SK-MEL-5 (cell line): ENCODE results near the gene CNEP1R1. TPM values are rescaled to one million over a fixed set of nuclear protein-coding genes. Genes with fewer than 3 reads are reported as not detected.

Experiments
- DNase-seq: peaks from one replicate; pipeline ENCODE4 v3.0.0-alpha.2; 2016; ENCODE audit warnings: low read depth, low spot score
- in situ Hi-C: cut with HindIII; loops from 2 replicates; pipeline ENCODE4 v1.10.0; 2016; ENCODE audit warnings: low sequenced_read_pairs, high pct_unique_total_duplicates, low pct_unique_long_range_greater_than_20kb
- total RNA-seq: library from RNA; depleted of rRNA; stranded (reverse); fragments of >200 nt; shearing (Covaris generic); gene quantifications from 2 replicates; pipeline ENCODE4 v1.2.3, GENCODE V29; 2014

The CNEP1R1 gene
- total RNA-seq, 1 experiment from 2014 or later, result 25.2 TPM

DNA sequence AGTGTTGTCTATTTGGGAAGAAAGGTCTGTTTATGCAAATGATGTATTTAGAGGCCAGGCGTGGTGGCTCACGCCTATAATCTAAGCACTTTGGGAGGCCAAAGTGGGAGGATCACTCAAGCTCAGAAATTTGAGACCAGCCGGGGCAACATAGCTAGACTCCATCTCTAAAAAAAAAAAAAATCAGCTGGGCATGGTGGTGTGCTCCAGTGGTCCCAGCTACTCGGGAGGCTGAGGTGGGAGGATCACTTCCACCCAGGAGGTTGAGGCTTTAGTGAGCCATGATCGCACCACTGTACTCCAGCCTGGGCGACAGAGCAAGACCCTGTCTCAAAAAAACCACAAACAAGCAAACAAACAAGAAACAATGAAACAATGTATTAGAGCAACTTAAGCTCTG is 21.8 kb downstream of the CNEP1R1 start:
- in situ Hi-C loops, result no loop called here
- DNase-seq, result no peak

- DNase-seq, result no peak
- in situ Hi-C loops, result no loop called here
These were observed 22.8 kb downstream of the CNEP1R1 start for GRCh38 chr16:50047864-50048263.

GRCh38 chr16:50050802-50051201 is 25.8 kb downstream of the CNEP1R1 start:
- in situ Hi-C loops, result no loop called here
- DNase-seq, result no peak

DNA sequence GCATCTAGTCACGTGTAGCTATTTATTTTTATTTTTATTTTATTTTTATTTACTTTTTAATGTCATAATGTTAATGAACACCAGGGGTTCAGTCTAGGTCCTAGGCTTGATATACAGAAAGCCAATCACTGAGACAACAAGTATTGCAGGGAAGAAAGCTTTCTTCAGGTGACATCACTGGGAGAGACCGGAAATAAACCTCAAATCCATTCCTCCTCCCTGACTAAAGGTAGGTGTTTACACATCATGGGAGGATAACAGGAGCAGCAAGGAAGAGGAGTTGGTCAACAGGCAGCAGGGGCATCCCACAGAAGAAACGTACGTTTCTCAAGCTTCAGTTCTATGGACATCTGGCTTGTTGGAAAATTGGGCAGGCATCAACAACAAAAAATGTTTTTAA is 31.2 kb downstream of the CNEP1R1 start:
- in situ Hi-C loops, result no loop called here
- no peak for DNase-seq

- no peak for DNase-seq
- in situ Hi-C loops, result no loop called here
These were observed 33.2 kb downstream of the CNEP1R1 start for GRCh38 chr16:50058091-50058771.

DNA sequence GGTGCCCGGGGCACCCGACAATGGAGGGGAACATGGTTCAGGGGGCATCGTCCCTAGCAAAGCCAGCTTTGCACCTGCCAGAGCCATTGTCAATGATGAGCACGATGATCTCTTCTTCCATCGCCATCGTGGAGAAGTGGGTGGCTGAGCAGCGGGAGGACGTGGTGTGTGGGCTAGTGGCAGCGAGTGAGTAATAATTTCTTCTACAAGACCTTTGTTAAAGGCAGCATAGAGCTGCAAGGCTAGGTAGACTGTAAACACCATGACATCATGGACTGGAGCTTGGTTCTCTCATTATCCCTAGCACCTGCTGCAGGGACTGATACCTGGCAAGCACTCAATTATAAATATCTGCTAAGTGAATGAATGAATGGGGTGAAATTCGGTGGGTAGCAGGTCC is 34.1 kb downstream of the CNEP1R1 start:
- in situ Hi-C loops, result no loop called here
- DNase-seq, result no peak

GRCh38 chr16:50059669-50060068 is 34.6 kb downstream of the CNEP1R1 start:
- in situ Hi-C loops, result no loop called here

DNA sequence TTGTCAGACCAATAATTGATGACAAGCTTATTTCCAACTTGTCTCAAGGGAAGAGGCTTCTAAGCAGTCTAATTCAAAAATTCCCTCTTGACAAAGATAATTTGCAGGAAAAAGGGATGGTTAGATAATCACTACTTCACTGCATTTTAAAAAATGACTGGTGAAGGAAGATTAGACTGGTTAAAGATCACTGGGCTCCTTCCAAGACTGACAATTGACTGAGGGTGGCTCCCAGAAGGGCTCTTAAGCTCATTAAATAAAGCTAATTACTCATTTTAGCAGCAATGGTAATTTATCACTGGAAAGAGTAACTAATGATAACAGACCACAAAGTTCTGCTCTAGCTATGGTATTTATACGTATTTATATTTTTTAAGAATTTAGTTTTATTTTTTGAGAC is 36.3 kb downstream of the CNEP1R1 start:
- in situ Hi-C loops, result no loop called here
- DNase-seq, result no peak

More at GRCh38 chr16:50059669-50060068, 34.6 kb downstream of the CNEP1R1 start:
- no peak for DNase-seq

GRCh38 chr16:50065241-50065623 is 40.2 kb downstream of the CNEP1R1 start:
- no peak for DNase-seq
- in situ Hi-C loops, result no loop called here

DNA sequence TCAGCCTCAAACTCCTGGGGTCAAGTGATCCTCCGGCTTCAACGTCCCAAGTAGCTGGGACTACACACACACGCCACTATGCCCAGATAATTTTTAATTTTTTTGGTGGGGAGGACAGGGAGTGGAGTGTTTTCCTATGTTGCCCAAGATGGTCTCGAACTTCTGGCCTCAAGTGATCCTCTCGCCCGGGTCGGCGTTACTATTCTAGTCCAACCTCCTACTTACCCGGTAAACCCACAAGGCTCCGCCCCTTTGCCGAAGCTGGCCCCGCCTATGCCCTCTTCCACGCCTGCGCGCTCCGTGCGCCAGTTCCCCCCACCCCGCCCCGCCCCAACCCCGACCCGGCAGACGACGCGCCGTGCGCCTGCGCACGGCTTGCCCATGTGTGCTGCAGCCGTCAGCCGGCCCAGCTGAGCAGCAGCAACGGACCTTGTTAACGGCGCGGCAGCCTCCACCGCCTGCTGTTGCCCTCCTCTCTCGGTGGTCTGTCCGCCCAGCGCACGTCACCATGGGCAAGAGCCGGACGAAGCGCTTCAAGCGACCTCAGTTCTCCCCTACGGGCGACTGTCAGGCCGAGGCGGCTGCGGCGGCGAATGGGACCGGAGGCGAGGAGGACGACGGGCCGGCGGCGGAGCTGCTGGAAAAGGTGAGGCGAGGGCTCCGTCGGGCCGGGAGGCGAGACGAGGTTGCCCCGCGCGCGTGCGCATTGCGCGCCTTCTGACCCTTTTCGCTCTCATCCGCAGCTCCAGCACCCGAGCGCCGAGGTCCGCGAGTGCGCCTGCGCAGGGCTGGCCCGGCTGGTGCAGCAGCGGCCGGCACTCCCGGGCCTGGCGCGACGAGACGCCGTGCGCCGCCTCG is 40.8 kb downstream of the CNEP1R1 start, which contains the start of gene HEATR3:
TSS of gene HEATR3 (plus strand) at position 347 of the 858 bp plus-strand sequence. CDS start at position 509, 162 bp downstream.
- in situ Hi-C loops, result no loop called here
- DNase-seq, result peak; percentile 88

DNA sequence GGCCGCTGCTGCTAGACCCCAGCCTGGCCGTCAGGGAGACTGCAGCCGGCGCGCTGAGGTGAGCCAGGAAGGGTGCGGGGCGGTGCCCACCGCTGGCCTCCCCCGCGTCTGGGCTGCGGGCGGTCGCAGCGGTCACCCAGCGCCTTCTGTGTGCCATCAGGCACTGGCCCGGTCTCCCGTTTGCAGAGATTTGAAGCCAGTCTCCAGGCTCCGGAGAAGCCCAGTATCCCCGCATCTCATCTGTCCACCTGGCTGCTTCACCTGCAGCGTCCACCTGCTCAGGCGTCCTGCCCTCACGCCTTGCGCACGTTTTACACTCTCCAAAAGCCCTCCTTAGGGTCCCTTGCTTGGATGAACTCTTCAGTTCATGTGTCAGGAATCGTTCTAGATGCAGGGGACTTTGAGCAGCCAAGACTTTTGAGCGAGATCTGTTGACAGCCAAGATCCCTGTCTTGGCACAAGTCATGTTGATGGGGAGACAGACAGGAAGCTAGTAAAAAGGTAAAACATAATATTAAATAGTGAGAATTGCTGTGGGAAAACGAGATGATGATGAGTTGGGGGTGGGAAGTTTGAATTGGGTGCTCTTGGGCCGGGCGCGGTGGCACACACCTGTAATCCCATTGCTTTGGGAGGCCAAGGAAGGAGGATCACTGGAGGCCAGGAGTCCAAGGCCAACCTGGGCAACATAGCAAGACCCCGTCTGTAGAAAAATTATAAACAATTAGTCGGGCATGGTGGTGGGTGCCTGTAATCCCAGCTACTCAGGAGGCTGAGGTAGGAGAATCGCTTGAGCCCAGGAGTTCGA is 41.7 kb downstream of the CNEP1R1 start:
- in situ Hi-C loops, result no loop called here
- no peak for DNase-seq

DNA sequence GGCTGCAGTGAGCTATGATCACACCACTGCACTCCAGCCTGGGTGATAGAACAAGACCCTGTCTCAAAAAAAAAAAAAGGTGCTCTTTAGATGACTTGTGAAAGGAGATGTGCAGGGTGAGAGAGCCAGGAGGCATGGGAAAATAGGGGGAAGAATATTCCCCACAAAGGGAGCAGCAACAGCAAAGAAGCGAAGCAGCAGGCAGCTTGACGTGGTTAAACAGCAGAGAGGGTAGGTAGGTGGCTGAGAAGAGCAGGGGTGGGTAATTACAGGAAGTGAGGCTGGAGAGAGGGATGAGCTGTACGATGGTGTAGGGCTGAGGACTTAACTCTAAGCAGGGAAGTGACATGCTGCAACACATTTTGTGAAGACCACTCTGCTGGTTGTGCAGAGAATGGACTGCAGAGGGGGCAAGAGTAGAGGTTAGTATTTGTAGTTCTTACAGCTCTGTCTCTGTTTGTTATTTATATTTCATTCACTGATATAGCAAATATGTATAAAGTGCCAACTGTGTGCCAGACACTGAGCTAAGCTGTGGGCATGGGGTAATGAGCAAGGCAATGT is 42.3 kb downstream of the CNEP1R1 start:
- peak; percentile 41 for DNase-seq
- in situ Hi-C loops, result no loop called here

GRCh38 chr16:50068550-50068949 is 43.5 kb downstream of the CNEP1R1 start:
- in situ Hi-C loops, result no loop called here
- no peak for DNase-seq

- in situ Hi-C loops, result no loop called here
- DNase-seq, result no peak
These were observed 44.0 kb downstream of the CNEP1R1 start for GRCh38 chr16:50069060-50069459.

DNA sequence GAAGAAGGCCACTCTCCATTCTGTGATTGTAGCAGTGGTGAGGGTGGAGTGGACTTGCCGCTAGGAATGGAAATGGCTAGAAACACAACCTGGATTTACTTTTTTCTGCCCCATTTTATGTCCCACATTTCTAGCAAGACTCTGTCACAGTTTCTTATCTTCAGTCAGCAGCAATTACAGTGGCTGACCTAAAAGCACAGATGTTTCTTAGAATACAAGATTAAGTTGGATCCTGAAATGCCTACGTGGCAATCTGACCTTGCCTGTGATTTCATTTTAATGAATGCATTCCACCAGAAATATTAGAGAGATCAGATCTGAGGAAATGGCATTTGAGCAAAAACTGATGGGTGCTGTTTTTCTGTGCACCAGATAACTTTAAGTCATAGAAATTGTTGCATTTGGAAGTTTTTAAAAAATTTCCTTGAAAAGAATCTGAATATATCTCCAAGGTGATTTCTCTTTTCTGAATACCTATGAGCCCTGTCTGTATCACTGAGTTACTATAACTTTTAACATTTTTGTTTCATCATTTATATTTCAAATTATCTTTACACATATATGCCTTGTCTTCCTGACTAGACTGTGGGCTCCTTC is 46.1 kb downstream of the CNEP1R1 start:
- DNase-seq, result no peak
- in situ Hi-C loops, result no loop called here

- in situ Hi-C loops, result no loop called here
- DNase-seq, result no peak
These were observed 47.7 kb downstream of the CNEP1R1 start for GRCh38 chr16:50072730-50073129.

DNA sequence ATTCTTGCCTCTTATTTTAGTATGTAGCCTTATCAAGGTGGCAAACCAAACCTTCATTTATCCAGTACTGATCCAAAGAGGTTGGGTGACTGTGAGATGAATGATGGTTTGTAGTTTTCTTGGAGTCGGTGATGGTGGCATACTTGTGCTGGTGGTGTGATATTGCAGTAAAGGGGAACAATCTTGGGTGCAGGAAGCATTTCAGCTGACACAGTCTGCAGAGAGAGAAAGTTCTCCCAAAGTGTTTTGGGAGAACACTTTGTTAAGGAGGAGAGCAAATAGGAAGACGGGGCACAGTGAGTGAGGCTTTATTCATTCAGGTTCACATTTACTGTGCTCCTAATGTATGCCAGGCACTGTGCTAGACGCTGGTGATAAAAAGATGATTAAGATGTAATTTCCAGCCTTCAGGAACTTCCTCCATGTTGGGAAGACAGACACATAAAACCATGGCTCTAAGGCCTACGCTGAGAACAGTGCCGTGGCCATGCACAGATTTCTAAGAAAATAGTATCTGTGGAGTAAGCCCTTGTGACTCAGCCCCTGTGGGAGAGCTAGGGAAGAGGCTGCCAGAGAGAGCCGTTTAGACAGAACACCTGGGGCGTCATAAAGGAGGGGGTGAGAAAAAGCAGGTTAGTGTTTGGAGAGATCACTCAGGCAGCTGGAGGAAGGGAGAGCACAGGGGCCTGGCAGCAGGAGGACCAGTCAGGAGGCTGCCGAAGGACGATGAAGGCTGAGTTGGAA is 54.5 kb downstream of the CNEP1R1 start:
- no peak for DNase-seq
- in situ Hi-C loops, result no loop called here
